Endothelial cell of umbilical vein (primary cell): ENCODE data around the gene EML4. TPM values are rescaled to one million over a fixed set of nuclear protein-coding genes. Genes with fewer than 3 reads are reported as not detected.

ENCODE experiments used
- BruUV-seq: library from RNA; stranded (reverse); fragments of 400-500 nt; replicated peaks from 2 replicates; lab custom pipeline; 2021; lab: Mats Ljungman, UMichigan
- CTCF ChIA-PET: fragments of 300-600, 350-600 bp; sonication (Branson Sonifier 250); formaldehyde crosslinking; loops from one replicate; lab custom pipeline; 2021; ENCODE audit warnings: antibody characterized with exemption, inconsistent platforms; lab: Charles Lee
- POLR2A ChIA-PET: fragments of 300-600, 350-600 bp; sonication (Branson Sonifier 250); formaldehyde crosslinking; loops from one replicate; lab custom pipeline; 2021; ENCODE audit warnings: antibody characterized with exemption, inconsistent platforms; lab: Charles Lee
- DNase-seq: peaks from one replicate; pipeline ENCODE4 v3.0.0-alpha.2; 2011; ENCODE audit warnings: low read depth, low spot score
- FAIRE-seq: peaks from 2 replicates; lab custom pipeline; 2011; peaks lifted over from hg19 to GRCh38; lab: Jason Lieb, UNC
- H2AFZ ChIP-seq: 2 replicates; pipeline ENCODE4 v1.6.0; 2012; ENCODE audit warnings: low read depth, low read length, control low read depth, inconsistent platforms
- H3K27ac ChIP-seq: 2 replicates; pipeline ENCODE4 v1.5.1; 2011; ENCODE audit warnings: low read depth, mild to moderate bottlenecking, control low read depth, low read length, moderate library complexity; ENCODE audit not compliant: insufficient read depth
- H3K27me3 ChIP-seq, 2 experiments: 2 replicates each; pipeline versions ENCODE4 v1.6.0 to v1.6.1; 2011; ENCODE audit warnings: low read length in 2 of 2, mixed read lengths in 1 of 2; ENCODE audit not compliant: control insufficient read depth in 2 of 2, insufficient read depth in 2 of 2
- H3K36me3 ChIP-seq, 2 experiments: 2 replicates in 1 of 2; 3 replicates in 1 of 2; pipeline ENCODE4 v1.5.1; 2011; ENCODE audit warnings: low read length in 2 of 2, mild to moderate bottlenecking in 1 of 2, moderate library complexity in 1 of 2; ENCODE audit not compliant: control insufficient read depth in 2 of 2, insufficient read depth in 2 of 2; ENCODE audit errors: extremely low read depth in 1 of 2
- H3K4me1 ChIP-seq: 3 replicates; pipeline ENCODE4 v1.5.1; 2011; ENCODE audit warnings: mild to moderate bottlenecking, low read length; ENCODE audit not compliant: control insufficient read depth, insufficient read depth; ENCODE audit errors: extremely low read depth
- H3K4me2 ChIP-seq: 2 replicates; pipeline ENCODE4 v1.6.1; 2011; ENCODE audit warnings: low read length, control low read depth, mixed read lengths; ENCODE audit not compliant: insufficient read depth
- H3K4me3 ChIP-seq, 3 experiments: fragments of 200-600 bp in 1 of 3; sonication (generic), shearing (Covaris generic) in 1 of 3; replicated peaks in 1 of 3; 2 replicates each; pipeline ENCODE4 v1.5.1; 2011 to 2016; ENCODE audit warnings: control low read depth in 3 of 3, low read length in 3 of 3, mild to moderate bottlenecking in 2 of 3, inconsistent platforms in 1 of 3, low read depth in 1 of 3, moderate library complexity in 1 of 3; ENCODE audit not compliant: insufficient read depth in 1 of 3
- H3K79me2 ChIP-seq: 2 replicates; pipeline ENCODE4 v1.6.0; 2012; ENCODE audit warnings: low read length, inconsistent platforms; ENCODE audit not compliant: control insufficient read depth, insufficient read depth
- H3K9ac ChIP-seq: replicated peaks from 2 replicates; pipeline ENCODE3; 2011; ENCODE audit warnings: low read length, control low read depth; ENCODE audit not compliant: insufficient read depth; ENCODE audit errors: extremely low read depth
- H3K9me1 ChIP-seq: replicated peaks from 3 replicates; pipeline ENCODE4 v1.6.0; 2011; ENCODE audit warnings: mild to moderate bottlenecking, low read length; ENCODE audit not compliant: control insufficient read depth, insufficient read depth; ENCODE audit errors: extremely low read depth
- H3K9me3 ChIP-seq: replicated peaks from 2 replicates; pipeline ENCODE4 v1.5.1; 2012; ENCODE audit warnings: low read length, inconsistent platforms; ENCODE audit not compliant: control insufficient read depth, insufficient read depth
- H4K20me1 ChIP-seq: replicated peaks from 2 replicates; pipeline ENCODE3; 2011; ENCODE audit warnings: mild to moderate bottlenecking, low read length; ENCODE audit not compliant: control insufficient read depth, insufficient read depth; ENCODE audit errors: extremely low read depth
- CTCF ChIP-seq, 2 donors: IDR thresholded peaks; 1 replicate in 1 of 2; 2 replicates in 1 of 2; pipeline ENCODE4 v1.5.1; 2011; ENCODE audit warnings: low read length in 2 of 2, mild to moderate bottlenecking in 2 of 2, moderate library complexity in 2 of 2, control low read depth in 1 of 2, inconsistent platforms in 1 of 2, low read depth in 1 of 2; ENCODE audit not compliant: insufficient read depth in 1 of 2; ENCODE audit errors: extremely low read depth in 1 of 2
- EZH2 ChIP-seq: IDR thresholded peaks from 2 replicates; pipeline ENCODE4 v1.6.1; 2012; ENCODE audit warnings: borderline replicate concordance, low read depth, mild to moderate bottlenecking, moderate library complexity, low read length, inconsistent platforms; ENCODE audit not compliant: severe bottlenecking
- FOS ChIP-seq: IDR thresholded peaks from 2 replicates; pipeline ENCODE4 v1.6.1; 2011; ENCODE audit warnings: mild to moderate bottlenecking, low read length, moderate library complexity, borderline replicate concordance; ENCODE audit not compliant: insufficient read depth
- GATA2 ChIP-seq: IDR thresholded peaks from 2 replicates; pipeline ENCODE4 v1.7.0; 2011; ENCODE audit warnings: low read depth, mild to moderate bottlenecking, moderate library complexity, mixed read lengths, low read length; ENCODE audit not compliant: insufficient read length, insufficient read depth
- JUN ChIP-seq: IDR thresholded peaks from 2 replicates; pipeline ENCODE4 v1.6.1; 2011; ENCODE audit warnings: borderline replicate concordance, low read depth; ENCODE audit not compliant: insufficient read length, insufficient read depth
- MAX ChIP-seq: IDR thresholded peaks from 2 replicates; pipeline ENCODE4 v1.6.1; 2011; ENCODE audit not compliant: insufficient read depth, insufficient read length
- MYC ChIP-seq: IDR thresholded peaks from one replicate; pipeline ENCODE4 v1.6.1; 2011; ENCODE audit warnings: mild to moderate bottlenecking, low read depth, low read length
- POLR2A ChIP-seq: IDR thresholded peaks from 2 replicates; pipeline ENCODE4 v1.6.1; 2012; ENCODE audit warnings: low read depth, mild to moderate bottlenecking, control low read depth, low read length
- POLR2AphosphoS5 ChIP-seq: IDR thresholded peaks from 2 replicates; pipeline ENCODE4 v1.6.1; 2012; ENCODE audit warnings: low read depth, mild to moderate bottlenecking, control low read depth, low read length, moderate library complexity; ENCODE audit not compliant: insufficient read depth
- dilution Hi-C: fragments of 300-500 bp; cut with MboI; formaldehyde crosslinking; loops from one replicate; pipeline ENCODE4 v1.15.0; 2019; ENCODE audit warnings: low sequenced_read_pairs; ENCODE audit not compliant: extremely low pct_ligation_motif_present
- intact Hi-C: fragments of 100-400 bp; cut with micrococcal nuclease; formaldehyde crosslinking; loops from one replicate; pipeline ENCODE4 v1.10.0; 2022
- polyA plus RNA-seq, 4 experiments: library from polyadenylated mRNA; depleted of rRNA in 3 of 4; stranded (reverse) in 3 of 4; unstranded in 1 of 4; fragments of >200 nt; gene quantifications; 2 replicates each; pipeline versions ENCODE4 v1.2.1 to v1.2.3, GENCODE V29; 2011 to 2012; ENCODE audit warnings: missing spikeins in 1 of 4
- total RNA-seq: library from RNA; stranded (reverse); gene quantifications from 2 replicates; pipeline ENCODE4 v1.2.3, GENCODE V29; 2021

Gene EML4
- total and polyA plus RNA-seq, 2 donors (not counting 3 experiments of a cell fraction or from before 2014, with no cell fraction given) = 13.3 to 32.0 TPM

GRCh38 chr2:42193722-42194187, 24.6 kb downstream of the EML4 start:
- ChIA-PET POLR2A (no interaction called here), CTCF (interaction anchor here (1.0 to 3.2 kb wide), 6 partner anchors 11 to 135 kb away, joined by 3 to 33 read pairs (median 4); no protein-coding TSS in a partner anchor)
- FAIRE-seq (peak; percentile 31), DNase-seq (no peak)
- no peaks in the 10 kb centered on the region for H3K9me1 ChIP-seq
- H3K27me3 ChIP-seq = no peaks in the 10 kb centered on the region
- H3K4me3 ChIP-seq = no peak overlapping the region
- intact Hi-C loops = no loop called here
- peaks cover 5% of the 10 kb centered on the region for H3K79me2 ChIP-seq
- H2AFZ ChIP-seq = no peak overlapping the region
- H3K9me3 ChIP-seq = no peaks in the 10 kb centered on the region
- H3K27ac ChIP-seq = no peak overlapping the region
- dilution Hi-C loops = no loop called here
- no peak overlapping the region for H3K9ac ChIP-seq
- TF ChIP-seq MYC = no peak
- no peak for TF ChIP-seq EZH2
- TF ChIP-seq GATA2 = no peak
- TF ChIP-seq POLR2A = no peak
- no peak for TF ChIP-seq FOS
- no peak for TF ChIP-seq CTCF (IDR thresholded peaks at IDR 0.05; ENCODE audit: extremely low read depth in 1 of 2, insufficient read depth in 1 of 2, low read depth in 1 of 2, low read length in 2 of 2)
- no peak for TF ChIP-seq MAX
- TF ChIP-seq JUN = no peak
- no peak for TF ChIP-seq POLR2AphosphoS5
- H3K4me2 ChIP-seq = no peak overlapping the region
- H3K4me1 ChIP-seq = peaks cover 2% of the 10 kb centered on the region
- H3K36me3 ChIP-seq = no peaks in the 10 kb centered on the region
- BruUV-seq = no TSS peak
- H4K20me1 ChIP-seq = no peaks in the 10 kb centered on the region
